BLaER1 (cell line): Measurements from ENCODE around the gene MAMLD1.

ENCODE experiments used
- H3K27ac ChIP-seq: shearing (Covaris generic); formaldehyde crosslinking; 2 replicates; pipeline ENCODE4 v1.8.1; 2022
- H3K27me3 ChIP-seq: shearing (Covaris generic); formaldehyde crosslinking; 2 replicates; pipeline ENCODE4 v1.8.1; 2022
- H3K36me3 ChIP-seq: shearing (Covaris generic); formaldehyde crosslinking; 2 replicates; pipeline ENCODE4 v1.8.1; 2022
- H3K4me1 ChIP-seq: shearing (Covaris generic); formaldehyde crosslinking; 2 replicates; pipeline ENCODE4 v1.8.1; 2022
- H3K4me2 ChIP-seq: shearing (Covaris generic); formaldehyde crosslinking; 2 replicates; pipeline ENCODE4 v1.8.1; 2022
- H3K4me3 ChIP-seq: shearing (Covaris generic); formaldehyde crosslinking; 2 replicates; pipeline ENCODE4 v1.8.1; 2022
- H3K9ac ChIP-seq: shearing (Covaris generic); formaldehyde crosslinking; 2 replicates; pipeline ENCODE4 v1.8.1; 2022
- H3K9me3 ChIP-seq: shearing (Covaris generic); formaldehyde crosslinking; 2 replicates; pipeline ENCODE4 v1.8.1; 2022
- H4K20me1 ChIP-seq: shearing (Covaris generic); formaldehyde crosslinking; 2 replicates; pipeline ENCODE4 v1.8.1; 2022
- Cebpa-rat ChIP-seq: shearing (Covaris generic); IDR thresholded peaks from 2 replicates; pipeline ENCODE4 v1.8.1; 2022

MAMLD1 gene

DNA sequence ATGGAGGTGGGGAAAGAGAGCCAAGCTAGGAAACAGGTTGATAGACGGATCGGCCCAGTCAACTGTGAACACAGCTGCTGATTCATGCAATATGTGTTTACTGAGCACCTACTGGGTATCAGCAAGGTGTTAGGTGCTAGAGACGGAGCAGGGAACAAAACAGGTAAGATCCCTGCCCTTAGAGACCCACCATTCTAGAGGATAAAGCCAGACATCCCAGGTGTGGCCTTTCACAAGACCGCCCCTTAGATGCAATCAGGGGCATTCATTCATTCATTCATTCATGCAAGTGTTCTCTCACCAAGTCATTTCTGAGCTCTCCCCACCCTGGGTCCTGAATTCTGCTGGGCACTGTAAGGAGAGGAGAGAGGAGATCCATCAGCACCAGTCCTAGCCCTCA is 185.1 kb downstream of the MAMLD1 start:
- peak overlapping the region; percentile 76 for H3K27ac ChIP-seq
- H3K9me3 ChIP-seq = no peaks in the 10 kb centered on the region
- no peak for TF ChIP-seq Cebpa-rat
- peak overlapping the region; percentile 85 for H3K4me2 ChIP-seq
- H3K9ac ChIP-seq = peak overlapping the region; percentile 52; the same call in 1 of the 2 replicates
- no peaks in the 10 kb centered on the region for H3K27me3 ChIP-seq
- 0 out of 2 replicates have a peak overlapping the region, but pooled peaks have one; percentile 60 for H3K4me3 ChIP-seq
- H3K4me1 ChIP-seq = peaks cover 62% of the 10 kb centered on the region
- H4K20me1 ChIP-seq = no peaks in the 10 kb centered on the region
- no peaks in the 10 kb centered on the region for H3K36me3 ChIP-seq

DNA sequence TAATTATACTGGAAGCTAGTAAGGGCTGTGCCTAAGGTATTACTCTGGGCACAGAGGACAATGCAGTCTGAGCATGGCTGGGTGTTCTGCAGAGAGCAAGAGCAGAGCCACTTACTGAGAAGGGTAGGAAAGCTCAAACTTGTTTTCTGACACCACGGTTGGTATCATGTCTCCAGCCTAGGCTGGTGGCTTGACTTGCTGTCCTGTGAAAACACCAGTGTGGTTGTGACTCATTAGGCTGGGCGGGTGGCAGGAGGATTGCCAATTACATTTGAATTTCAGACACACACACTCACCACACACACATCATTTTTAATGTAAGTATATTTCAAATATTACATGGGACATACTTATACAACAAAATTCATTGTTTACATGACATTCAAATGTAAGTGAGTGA is 185.6 kb downstream of the MAMLD1 start:
- Histone ChIP-seq H3K9ac (no peak overlapping the region), H3K4me2 (peak overlapping the region; percentile 85; the same call in 1 of the 2 replicates), H3K27me3 (no peaks in the 10 kb centered on the region), H3K4me1 (peaks cover 57% of the 10 kb centered on the region), H3K9me3 (no peaks in the 10 kb centered on the region), H3K27ac (no peak overlapping the region), H3K4me3 (no peak overlapping the region), H4K20me1 (no peaks in the 10 kb centered on the region), H3K36me3 (no peaks in the 10 kb centered on the region)
- TF ChIP-seq Cebpa-rat = no peak

DNA sequence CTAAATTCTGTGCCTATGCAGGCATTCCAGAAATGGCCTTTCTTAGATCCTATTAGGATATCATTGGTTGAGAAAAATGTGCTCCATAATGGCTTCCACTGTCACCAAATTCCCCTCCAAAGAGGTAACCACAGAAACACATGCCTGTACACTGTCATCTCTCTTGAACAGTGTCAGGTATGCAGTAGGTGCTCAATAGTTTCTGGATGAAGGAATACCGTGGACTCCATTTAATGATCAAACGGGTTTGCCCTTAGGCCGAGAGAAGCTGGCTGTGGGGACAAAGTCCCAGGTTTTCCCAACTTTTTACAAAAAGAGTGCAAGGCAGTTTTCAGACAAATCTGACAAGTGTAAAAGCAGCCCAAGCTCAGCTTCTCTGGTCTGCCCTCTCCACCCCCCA is 188.8 kb downstream of the MAMLD1 start:
- H3K27ac ChIP-seq = no peak overlapping the region
- H3K9ac ChIP-seq = no peak overlapping the region
- no peaks in the 10 kb centered on the region for H4K20me1 ChIP-seq
- no peak for TF ChIP-seq Cebpa-rat
- H3K27me3 ChIP-seq = no peaks in the 10 kb centered on the region
- no peak overlapping the region for H3K4me3 ChIP-seq
- no peak overlapping the region for H3K4me2 ChIP-seq
- no peaks in the 10 kb centered on the region for H3K9me3 ChIP-seq
- peaks cover 25% of the 10 kb centered on the region for H3K4me1 ChIP-seq
- H3K36me3 ChIP-seq = no peaks in the 10 kb centered on the region

DNA sequence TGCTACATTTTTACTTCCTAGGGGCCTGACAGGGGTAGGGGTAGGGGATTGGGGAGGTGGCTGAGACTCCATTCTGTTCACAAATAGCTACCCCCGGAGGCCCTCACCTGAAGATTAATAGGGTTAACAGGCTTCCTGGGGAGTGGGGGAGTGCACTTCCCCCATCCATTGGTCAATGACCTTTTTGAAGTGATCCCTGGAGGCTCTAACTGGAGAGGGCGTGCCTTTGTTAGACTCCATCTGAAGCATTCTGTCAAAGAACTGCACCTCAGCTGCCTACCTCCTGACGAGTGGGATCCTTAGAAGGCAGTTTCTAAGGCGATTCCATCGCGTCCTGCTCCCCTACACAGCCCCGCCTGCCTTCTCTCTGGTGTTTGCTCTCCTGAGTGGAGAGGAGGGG is 195.3 kb downstream of the MAMLD1 start:
- TF ChIP-seq Cebpa-rat = no peak
- Histone ChIP-seq H3K9ac (no peak overlapping the region), H4K20me1 (no peaks in the 10 kb centered on the region), H3K4me2 (no peak overlapping the region), H3K9me3 (no peaks in the 10 kb centered on the region; the same call in 1 of the 2 replicates), H3K36me3 (no peaks in the 10 kb centered on the region), H3K27me3 (no peaks in the 10 kb centered on the region), H3K27ac (no peak overlapping the region), H3K4me3 (no peak overlapping the region), H3K4me1 (0 out of 2 replicates have a peak, but pooled peaks cover 5% of the 10 kb centered on the region)
